Endometrial microvascular endothelial cells (primary cell): Measurements from ENCODE around the gene TRIM71. TPM values are rescaled to one million over a fixed set of nuclear protein-coding genes. Genes with fewer than 3 reads are reported as not detected.
"Not testable (repeated sequence)": the region's sequence is repeated elsewhere in the genome, so short reads cannot be mapped to it uniquely, and the experiment has no call there.

Source experiments
- in situ Hi-C: cut with HindIII; loops from 2 replicates; pipeline ENCODE4 v1.10.0; 2017; ENCODE audit warnings: low sequenced_read_pairs, low pct_unique_long_range_greater_than_20kb; ENCODE audit errors: inconsistent ontology term
- total RNA-seq: library from RNA; depleted of rRNA; stranded (reverse); fragments of >200 nt; gene quantifications from one replicate; pipeline ENCODE4 v1.2.3, GENCODE V29; 2015; ENCODE audit errors: inconsistent ontology term

The TRIM71 gene
- total RNA-seq, 1 donor from 2014 or later: not detected

DNA sequence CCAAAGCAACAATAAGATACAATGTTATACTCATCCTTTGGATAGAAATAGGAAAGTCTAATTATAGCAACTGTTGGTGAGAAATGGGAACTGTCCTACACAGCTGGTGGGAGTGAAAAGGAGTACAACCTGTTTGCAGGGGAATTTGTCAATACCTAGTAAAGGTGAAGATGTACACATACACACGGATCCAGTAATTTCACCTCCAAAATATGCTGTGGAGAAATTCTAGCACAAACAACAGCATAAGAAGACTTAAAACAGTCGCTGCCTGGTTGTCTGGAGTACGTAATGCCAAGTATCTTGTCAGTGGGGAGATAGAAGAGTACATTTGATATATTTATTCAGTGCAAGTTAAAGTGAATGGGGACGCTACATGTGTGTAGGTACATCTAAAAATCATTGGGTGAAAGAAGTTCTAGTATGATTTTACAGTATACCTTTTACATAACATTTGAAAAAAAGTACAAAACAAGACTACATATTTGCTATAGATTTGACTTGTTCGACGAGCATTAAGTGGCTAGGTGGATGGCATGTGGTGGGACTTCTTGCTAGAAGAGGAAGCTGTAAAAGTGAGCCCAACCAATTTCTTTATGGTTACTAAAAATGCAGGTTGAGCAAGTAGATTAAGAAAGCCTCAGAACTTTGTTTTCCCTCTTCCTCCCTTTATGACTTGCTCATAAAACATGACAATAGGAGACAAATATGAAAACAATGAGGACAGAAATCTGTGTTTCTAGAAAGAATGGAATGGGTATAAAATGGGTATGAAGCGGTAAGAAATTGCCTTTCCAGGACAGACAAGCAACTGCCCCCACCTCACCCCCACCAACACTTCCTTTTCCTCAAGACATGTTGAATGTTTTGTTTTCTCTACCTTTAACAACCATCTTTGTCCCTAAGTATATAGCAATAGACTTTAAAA, 83.5 kb downstream of the TRIM71 start:
- in situ Hi-C loops: no loop called here

DNA sequence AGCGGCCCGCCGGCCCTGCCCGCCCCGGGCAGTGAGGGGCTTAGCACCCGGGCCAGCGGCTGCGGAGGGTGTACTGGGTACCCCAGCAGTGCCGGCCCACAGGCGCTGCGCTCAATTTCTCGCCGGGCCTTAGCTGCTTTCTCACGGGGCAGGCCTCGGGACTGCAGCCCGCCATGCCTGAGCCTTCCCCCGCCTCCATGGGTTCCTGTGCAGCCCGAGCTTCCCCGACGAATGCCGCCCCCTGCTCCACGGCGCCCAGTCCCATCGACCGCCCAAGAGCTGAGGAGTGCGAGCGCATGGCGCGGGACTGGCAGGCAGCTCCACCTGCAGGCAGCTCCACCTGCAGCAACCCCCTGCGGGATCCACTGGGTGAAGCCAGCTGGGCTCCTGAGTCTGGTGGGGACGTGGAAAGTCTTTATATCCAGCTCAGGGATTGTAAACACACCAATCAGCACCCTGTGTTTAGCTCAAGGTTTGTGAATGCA, 85.1 kb downstream of the TRIM71 start:
- in situ Hi-C loops: not testable (repeated sequence)

DNA sequence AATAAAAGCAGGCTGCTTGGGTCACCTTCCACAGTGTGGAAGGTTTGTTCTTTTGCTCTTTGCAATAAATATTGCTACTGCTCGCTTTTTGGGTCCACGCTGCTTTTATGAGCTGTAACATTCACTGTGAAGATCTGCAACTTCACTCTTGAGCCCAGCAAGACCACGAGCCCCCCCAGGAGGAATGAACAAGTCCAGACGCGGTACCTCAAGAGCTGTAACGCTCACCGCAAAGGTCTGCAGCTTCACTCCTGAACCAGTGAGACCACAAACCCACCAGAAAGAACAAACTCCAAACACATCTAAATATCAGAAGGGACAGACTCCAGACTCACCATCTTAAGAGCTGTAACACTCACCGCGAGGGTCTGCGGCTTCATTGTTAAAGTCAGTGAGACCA, 86.2 kb downstream of the TRIM71 start:
- in situ Hi-C loops: no loop called here

DNA sequence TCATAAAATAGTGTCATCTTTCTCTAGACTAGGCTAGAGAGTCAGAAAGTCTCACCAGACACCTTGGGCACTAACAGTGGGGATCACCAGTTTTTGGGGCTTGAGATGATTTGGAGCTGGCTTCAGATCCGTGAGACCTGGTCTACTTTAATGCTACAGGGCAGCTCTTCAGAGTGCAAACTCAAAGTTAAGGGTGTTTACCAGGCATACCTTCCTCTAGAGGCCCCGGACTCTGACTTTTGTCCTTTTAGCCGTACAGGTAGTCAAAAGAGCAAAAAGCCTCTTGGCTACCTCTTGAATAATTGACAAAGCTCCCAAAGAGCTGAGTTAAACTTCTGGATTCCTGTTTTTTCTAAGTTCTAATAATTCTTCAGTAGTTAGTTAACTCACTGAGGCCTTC, 92.2 kb downstream of the TRIM71 start:
- in situ Hi-C loops: no loop called here

DNA sequence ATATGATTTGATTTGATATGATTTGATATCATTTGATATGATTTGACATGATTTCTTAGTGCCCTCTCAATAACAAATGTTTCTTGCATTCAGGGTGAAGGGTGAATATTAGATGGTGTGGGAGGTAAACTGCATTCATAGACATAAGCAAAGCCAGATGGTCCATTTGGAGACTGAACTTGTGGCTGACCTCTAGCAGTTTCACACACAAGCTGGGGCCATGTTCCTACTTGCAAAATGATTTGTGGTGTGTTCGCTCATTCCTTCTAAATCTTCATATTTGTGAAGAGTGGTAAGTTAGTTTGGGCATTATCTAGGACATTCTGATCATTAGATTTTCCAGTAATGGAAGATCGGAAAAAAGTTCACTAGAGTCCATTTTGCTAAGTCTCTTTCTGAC, 93.2 kb downstream of the TRIM71 start:
- in situ Hi-C loops: no loop called here

DNA sequence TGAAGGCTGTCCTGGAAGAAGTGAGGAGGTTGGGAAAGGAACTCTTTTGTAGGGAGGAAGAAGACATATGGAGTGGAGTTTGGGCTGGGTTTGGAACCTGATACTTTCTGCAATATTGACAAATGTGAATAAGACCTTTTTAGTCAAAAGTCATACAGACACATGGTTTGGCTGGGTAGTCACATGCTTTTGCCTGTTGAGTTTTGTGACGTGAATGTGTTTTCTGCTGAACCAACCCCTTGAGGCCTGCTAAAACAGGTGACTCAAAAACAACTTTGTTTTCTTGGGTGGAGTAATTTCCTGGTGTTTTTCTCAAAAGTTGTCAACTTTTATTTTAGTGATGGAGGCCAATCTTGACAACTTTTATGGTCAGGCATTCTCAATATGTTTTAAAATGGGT, 94.2 kb downstream of the TRIM71 start:
- in situ Hi-C loops: no loop called here

DNA sequence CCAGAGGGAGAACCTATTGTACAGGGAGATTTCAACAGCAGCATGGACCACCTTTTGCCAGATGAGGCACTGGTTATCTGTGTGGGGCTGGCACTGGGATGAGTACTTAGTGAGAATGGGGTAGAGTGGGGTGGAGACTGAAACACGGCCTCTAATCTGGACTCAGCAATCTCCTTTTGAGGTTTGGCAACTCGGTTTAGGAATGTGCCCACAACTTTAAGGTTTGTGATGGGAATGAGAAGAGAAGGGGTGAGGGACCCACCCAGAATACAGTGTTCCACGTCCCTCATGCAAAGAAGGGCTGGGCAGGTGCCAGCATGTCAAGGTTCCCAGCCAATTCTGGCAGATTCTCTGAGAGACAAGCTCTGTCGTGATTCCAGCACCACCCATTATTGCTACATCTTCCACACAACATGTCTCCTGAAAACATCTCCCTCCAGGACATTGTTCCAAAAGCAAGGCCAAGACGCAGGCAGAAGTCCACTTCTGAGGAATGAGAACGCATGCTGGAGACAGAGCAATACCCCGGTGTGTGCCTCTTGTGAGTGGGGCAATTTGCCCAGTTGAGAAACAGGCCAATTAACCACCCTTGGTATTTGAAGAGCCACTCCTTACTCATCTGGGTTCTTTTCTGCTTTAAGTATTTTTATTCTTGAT, 96.1 kb downstream of the TRIM71 start:
- in situ Hi-C loops: no loop called here

DNA sequence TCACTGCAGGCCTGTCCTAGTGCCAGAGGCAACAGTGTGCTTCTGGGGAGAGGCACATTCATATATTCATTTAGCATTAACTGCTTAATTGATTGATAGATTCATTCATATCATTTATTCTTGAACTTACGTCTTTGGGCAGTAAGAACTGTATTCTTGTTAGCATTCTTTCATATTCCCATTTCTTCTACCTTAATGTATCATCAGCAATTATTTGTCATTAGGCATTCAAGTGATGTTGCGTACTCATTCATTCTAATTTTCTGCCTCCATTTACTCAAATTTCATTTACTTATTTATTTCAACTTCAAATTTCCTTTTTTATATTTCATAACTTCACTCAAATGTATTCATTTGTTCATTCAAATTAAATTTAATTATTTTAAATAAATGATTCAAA, 102.1 kb downstream of the TRIM71 start:
- in situ Hi-C loops: no loop called here

DNA sequence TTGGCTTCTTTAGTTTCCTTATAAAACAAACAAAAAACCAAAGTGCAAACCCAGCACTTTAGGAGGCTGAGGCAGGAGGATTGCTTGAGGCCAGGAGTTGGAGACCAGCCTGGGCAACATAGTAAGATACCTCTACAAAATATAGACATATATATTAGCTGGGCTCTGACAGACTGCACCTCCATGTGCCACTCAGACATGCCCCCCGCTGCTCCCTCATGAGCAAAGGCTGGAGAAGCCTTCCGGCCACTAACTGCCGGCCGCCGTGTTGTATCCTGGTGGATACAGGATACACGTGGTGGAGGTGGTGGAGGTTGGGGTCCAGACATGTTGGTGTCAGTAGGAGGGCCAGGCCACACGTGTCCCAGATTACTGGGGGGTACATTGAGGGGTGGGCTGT, 104.3 kb downstream of the TRIM71 start:
- in situ Hi-C loops: no loop called here

DNA sequence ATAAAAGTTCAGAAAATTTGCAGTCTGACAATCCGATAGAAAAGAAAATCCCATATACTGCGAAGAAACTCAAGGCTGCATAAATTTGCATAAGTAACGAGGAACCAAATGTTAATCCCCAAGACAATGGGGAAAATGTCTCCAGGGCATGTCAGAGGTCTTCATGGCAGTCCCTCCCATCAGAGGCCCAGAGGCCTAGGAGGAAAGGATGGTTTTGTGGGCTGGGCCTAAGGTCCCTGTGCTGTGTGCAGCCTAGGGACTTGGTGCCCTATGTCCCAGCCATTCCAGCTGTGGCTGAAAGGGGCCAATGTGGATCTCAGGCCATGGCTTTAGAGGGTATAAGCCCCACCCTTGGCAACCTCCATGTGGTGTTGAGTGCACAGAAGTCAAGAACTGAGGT, 112.4 kb downstream of the TRIM71 start:
- in situ Hi-C loops: no loop called here

DNA sequence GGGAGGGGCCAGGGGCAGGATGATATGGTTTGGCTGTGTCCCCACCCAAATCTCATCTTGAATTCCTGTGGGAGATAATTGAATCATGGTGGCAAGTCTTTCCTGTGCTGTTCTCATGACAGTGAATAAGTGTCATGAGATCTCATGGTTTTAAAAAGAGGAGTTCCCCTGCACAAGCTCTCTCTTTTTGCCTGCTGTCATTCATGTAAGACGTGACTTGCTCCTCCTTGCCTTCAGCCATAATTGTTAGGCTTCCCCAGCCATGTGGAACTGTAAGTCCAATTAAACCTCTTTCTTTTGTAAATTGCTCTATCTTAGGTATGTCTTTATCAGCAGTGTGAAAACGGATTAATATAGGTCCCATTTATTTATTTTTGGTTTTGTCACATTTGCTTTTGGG, 113.5 kb downstream of the TRIM71 start:
- in situ Hi-C loops: not testable (repeated sequence)

DNA sequence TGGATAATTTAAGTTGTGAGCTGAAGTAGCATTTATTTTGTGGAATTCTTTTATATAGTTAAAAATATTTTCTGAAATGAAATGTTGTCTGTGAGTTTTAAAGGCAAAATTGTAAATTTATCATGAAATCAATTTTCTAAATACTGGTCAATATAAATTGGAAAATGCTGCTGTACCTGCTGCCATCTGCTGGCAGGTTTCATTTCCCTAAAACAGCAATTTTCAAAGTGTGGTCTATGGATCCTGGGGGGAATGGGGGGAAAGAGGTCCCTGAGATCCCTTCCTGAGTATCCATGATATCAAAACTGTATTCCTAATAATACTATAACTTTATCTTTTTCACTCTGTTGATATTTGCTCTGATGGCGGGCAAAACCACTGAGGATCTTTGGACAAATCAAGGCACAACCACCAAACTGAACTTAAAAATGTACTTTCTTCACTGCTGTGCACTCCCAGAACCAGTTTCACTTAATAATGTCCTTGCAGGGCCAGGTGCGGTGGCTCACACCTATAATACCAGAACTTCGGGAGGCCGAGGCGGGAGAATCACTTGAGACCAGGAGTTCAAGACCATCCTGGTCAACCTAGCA, 116.4 kb downstream of the TRIM71 start:
- in situ Hi-C loops: no loop called here

DNA sequence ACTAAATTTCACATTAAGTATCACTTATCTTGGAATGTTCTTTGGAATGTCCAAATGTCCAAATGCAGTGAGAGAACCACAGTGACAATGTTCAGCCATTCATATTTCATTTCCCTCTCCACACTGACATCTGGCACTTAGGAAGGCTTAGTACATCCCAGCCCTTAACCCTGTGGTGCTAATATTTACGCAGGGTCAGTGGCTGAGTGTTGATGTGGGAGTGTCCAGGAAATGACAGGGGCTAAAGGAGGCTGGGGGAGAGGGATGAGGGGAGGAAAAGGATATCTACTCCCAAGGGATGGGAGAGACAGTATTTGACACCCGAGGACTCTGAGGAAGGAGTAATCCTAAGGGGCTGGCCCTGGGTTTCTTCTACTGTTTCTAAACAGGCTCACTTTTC, 119.5 kb downstream of the TRIM71 start:
- in situ Hi-C loops: no loop called here

DNA sequence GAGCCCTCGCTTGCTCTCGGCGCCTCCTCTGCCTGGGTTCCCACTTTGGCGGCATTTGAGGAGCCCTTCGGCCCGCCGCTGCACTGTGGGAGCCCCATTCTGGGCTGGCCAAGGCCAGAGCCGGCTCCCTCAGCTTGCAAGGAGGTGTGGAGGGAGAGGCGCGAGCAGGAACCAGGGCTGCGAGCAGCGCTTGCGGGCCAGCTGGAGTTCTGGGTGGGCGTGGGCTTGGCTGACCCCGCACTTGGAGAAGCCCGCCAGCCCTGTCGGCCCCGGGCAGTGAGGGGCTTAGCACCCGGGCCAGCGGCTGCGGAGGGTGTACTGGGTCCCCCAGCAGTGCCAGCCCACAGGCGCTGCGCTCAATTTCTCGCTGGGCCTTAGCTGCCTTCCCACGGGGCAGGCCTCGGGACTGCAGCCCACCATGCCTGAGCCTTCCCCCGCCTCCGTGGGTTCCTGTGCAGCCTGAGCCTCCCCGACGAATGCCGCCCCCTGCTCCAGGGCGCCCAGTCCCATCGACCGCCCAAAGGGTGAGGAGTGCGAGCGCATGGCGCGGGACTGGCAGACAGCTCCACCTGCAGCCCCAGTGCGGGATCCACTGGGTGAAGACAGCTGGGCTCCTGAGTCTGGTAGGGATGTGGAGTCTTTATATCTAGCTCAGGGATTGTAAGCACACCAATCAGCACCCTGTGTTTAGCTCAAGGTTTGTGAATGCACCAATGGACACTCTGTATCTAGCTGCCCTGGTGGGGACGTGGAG, 121.9 kb downstream of the TRIM71 start:
- in situ Hi-C loops: not testable (repeated sequence)

DNA sequence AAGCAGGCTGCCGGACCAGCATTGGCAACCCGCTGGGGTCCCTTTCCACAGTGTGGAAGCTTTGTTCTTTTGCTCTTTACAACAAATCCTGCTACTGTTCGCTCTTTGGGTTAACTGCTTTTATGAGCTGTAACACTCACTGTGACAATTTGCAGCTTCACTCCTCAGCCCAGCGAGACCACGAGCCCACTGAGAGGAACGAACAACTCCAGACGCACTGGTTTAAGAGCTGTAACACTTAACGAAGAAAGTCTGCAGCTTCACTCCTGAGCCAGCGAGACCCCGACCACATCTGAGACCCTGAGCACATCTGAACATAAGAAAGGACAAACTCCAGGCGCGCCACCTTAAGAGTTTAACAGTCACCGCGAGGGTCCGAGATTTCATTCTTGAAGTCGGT, 122.9 kb downstream of the TRIM71 start:
- in situ Hi-C loops: no loop called here

DNA sequence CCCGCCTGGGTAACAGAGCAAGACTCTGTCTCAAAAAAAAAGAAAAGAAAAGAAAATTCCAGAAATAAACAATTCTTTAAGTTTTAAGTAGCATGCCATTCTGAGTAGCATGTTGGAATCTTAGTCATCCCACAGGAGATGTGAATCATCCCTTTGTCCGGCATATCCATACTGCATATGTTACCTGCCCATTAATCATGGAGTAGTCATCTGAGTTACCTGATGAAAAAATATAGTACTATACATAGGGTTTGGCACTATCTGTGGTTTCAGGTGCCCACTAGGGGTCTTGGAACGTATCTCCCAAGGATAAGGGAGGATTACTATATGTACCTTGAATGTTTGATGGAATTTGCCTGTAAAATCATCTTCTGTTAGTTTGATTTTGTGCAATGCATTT, 127.3 kb downstream of the TRIM71 start:
- in situ Hi-C loops: no loop called here

DNA sequence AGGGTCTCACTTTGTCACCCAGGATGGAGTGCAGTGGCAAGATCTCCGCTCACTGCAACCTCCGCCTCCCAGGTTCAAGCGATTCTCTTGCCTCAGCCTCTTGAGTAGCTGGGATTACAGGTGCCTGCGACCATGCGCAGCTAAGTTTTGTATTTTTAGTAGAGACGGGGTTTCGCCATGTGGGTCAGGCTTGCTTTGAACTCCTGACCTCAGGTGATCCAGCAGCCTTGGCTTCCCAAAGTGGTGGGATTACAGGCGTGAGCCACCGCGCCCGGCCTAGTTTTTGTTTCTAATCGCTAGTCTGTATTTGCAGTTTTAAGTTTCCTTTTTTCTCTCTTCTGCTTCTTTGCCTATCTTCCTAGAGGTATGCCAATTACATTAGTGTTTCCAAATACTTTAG, 127.8 kb downstream of the TRIM71 start:
- in situ Hi-C loops: not testable (repeated sequence)

DNA sequence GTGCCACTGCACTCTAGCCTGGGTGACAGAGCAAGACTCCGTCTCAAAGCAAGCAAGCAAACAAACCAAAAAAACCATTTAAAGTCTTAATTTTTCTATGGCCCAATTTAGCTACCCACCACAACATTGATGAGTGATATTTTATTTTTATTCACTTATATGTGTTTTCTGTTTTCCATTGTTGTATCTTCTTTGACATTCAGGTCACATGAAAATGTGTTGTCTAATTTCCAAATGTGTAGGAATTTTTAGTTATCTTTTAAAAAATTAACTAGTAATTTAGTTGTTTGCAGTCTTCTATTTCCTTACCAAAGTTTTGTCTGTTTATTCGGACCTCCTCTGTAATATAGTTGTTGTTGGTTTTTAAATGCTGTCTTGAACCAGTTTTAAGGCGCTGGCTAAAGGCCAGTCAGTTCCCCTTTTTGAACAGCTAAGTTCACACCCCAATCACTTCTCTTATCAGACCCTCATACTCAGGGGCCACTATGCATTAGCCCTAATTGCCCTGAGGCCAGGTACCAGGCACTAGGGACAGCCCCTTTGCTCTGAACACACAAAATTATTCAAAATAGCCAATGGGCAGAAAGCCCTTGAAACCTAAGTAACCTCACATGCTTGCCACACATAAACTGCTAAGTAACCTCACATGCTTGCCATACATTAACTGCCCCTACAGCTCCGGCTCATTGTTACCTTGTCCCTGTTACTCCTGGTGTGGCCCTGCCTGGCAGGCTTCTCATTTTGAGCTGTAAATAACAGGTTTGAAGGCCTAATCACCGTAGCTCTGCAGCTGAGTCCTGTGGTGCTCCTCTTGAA, 129.4 kb downstream of the TRIM71 start:
- in situ Hi-C loops: no loop called here
